Lower leg skin (tissue), 3 donors: Measurements from ENCODE around the gene CHD8.

ENCODE experiments used
- POLR2A ChIP-seq, 2 donors: fragments of 450-650 bp; IDR thresholded peaks; one replicate each; pipeline ENCODE4 v1.6.1; 2016 to 2017; ENCODE audit warnings: antibody characterized with exemption in 2 of 2, mild to moderate bottlenecking in 1 of 2, moderate library complexity in 1 of 2
- TF ChIP-seq, protein P1 (sequence below), 3 donors: fragments of 450-650 bp; IDR thresholded peaks; one replicate each; pipeline ENCODE4 v1.5.1; 2016; ENCODE audit warnings: antibody characterized with exemption in 3 of 3, mild to moderate bottlenecking in 3 of 3, moderate library complexity in 2 of 3

DNA sequence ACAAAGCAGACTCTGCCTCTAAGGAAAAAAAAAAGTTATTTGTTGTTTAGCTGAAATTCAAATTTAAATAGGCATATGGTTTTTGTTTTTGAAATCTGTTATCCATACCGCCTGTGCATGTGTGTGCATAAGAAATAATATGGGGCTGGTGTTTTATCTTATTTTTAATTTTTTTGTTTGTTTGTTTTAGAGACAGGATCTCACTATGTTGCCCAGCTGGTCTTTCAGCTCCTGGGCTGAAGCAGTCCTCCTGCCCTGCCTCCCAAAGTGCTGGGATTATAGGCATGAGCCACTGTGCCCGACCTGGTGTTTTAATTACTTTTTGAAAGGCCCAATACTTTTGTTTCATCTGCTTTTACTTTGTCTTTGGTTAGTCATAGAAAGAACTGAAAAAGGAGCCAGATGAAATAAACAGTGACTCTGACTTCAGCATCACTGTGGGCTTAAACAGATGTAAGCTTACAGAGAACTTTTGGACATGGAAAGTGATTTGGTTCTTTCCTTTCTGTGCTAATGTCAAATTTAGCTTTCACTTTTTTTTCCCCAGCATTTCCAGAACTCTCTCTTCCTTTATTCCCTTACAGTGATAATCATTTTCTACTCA, 109.3 kb downstream of the CHD8 start:
- TF ChIP-seq, protein P1, sequence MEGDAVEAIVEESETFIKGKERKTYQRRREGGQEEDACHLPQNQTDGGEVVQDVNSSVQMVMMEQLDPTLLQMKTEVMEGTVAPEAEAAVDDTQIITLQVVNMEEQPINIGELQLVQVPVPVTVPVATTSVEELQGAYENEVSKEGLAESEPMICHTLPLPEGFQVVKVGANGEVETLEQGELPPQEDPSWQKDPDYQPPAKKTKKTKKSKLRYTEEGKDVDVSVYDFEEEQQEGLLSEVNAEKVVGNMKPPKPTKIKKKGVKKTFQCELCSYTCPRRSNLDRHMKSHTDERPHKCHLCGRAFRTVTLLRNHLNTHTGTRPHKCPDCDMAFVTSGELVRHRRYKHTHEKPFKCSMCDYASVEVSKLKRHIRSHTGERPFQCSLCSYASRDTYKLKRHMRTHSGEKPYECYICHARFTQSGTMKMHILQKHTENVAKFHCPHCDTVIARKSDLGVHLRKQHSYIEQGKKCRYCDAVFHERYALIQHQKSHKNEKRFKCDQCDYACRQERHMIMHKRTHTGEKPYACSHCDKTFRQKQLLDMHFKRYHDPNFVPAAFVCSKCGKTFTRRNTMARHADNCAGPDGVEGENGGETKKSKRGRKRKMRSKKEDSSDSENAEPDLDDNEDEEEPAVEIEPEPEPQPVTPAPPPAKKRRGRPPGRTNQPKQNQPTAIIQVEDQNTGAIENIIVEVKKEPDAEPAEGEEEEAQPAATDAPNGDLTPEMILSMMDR (IDR thresholded peaks at IDR 0.05), result no peak
- no peak for TF ChIP-seq POLR2A (IDR thresholded peaks at IDR 0.05)
